HEK293 (cell line): ENCODE measurements around the gene OMD.

Experiments
- HOXA7 ChIP-seq: sonication (generic); formaldehyde crosslinking; IDR thresholded peaks from 2 replicates; pipeline ENCODE4 v1.8.1; 2022; ENCODE audit warnings: missing genetic modification reagents, borderline replicate concordance
- KLF10 ChIP-seq: fragments of 450-650 bp; IDR thresholded peaks from 2 replicates; pipeline ENCODE4 v1.5.1; 2018; ENCODE audit warnings: missing biosample characterization, mild to moderate bottlenecking, missing genetic modification characterization
- ZNF114 ChIP-seq: fragments of 450-650 bp; formaldehyde crosslinking; IDR thresholded peaks from 2 replicates; pipeline ENCODE4 v1.5.0; 2017; ENCODE audit warnings: missing biosample characterization, missing genetic modification characterization

DNA sequence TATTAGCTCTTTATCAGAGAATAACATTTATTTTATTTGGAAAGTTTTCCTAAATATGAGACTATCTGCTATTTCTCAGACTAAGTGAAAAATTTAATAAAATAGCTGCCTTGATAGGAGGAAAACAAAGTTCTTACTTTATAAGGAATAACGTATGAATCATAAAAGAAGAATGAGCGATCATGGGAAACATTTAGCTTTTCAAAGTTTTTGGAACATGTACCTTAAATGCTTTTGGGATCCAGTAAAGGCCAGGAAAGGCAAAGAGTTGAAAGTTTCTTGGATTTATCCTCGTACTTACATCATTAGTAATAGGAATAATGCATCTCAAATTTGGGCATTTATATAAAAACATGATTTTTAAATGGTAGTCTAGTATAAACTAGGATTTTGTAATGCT, 39.3 kb downstream of the OMD start:
- TF ChIP-seq KLF10 (tag by site-specific recombination) (no peak), ZNF114 (tag by site-specific recombination) (no peak), HOXA7 (CRISPR knock-in tag) (no peak)
